ENCODE results near the gene BCAR1.
"Not testable (repeated sequence)": the region's sequence is repeated elsewhere in the genome, so short reads cannot be mapped to it uniquely, and the experiment has no call there.

Gene BCAR1

GRCh38 chr16:75216576-75216975 is 34.8 kb downstream of the BCAR1 start:
- no peaks in the 10 kb centered on the region for H3K9me3 ChIP-seq (ENCODE audit: control insufficient read depth in 5 of 5, low read length in 5 of 5)
- no peak overlapping the region for H3K4me3 ChIP-seq (ENCODE audit: low read depth in 1 of 5, low read length in 5 of 5)
- H3K9ac ChIP-seq (ENCODE audit: low read length in 5 of 5): no peak overlapping the region
- H3K4me1 ChIP-seq (ENCODE audit: control insufficient read depth in 5 of 5, insufficient read depth in 5 of 5, low read length in 5 of 5): no peaks in the 10 kb centered on the region
- H3K36me3 ChIP-seq (ENCODE audit: control insufficient read depth in 5 of 5, insufficient read depth in 5 of 5, low read length in 5 of 5): no peaks in the 10 kb centered on the region
- H3K27ac ChIP-seq (ENCODE audit: low read depth, low read length): no peak overlapping the region
- peaks cover 0 to 7% (median 0%) of the 10 kb centered on the region in 5 donors for H3K27me3 ChIP-seq (ENCODE audit: control insufficient read depth in 5 of 5, insufficient read depth in 4 of 5, low read length in 5 of 5)

GRCh38 chr16:75216127-75216526 is 35.3 kb downstream of the BCAR1 start:
- Histone ChIP-seq H3K4me1 (ENCODE audit: control insufficient read depth in 5 of 5, insufficient read depth in 5 of 5, low read length in 5 of 5) (no peaks in the 10 kb centered on the region), H3K36me3 (ENCODE audit: control insufficient read depth in 5 of 5, insufficient read depth in 5 of 5, low read length in 5 of 5) (no peaks in the 10 kb centered on the region), H3K9ac (ENCODE audit: low read length in 5 of 5) (no peak overlapping the region), H3K4me3 (ENCODE audit: low read depth in 1 of 5, low read length in 5 of 5) (no peak overlapping the region), H3K9me3 (ENCODE audit: control insufficient read depth in 5 of 5, low read length in 5 of 5) (no peaks in the 10 kb centered on the region), H3K27ac (ENCODE audit: low read depth, low read length) (no peak overlapping the region), H3K27me3 (ENCODE audit: control insufficient read depth in 5 of 5, insufficient read depth in 4 of 5, low read length in 5 of 5) (peaks cover 0 to 7% (median 0%) of the 10 kb centered on the region in 5 donors)

- not testable (repeated sequence) for H3K4me1 ChIP-seq (ENCODE audit: control insufficient read depth in 5 of 5, insufficient read depth in 5 of 5, low read length in 5 of 5); H3K27me3 ChIP-seq (ENCODE audit: control insufficient read depth in 5 of 5, insufficient read depth in 4 of 5, low read length in 5 of 5); H3K9me3 ChIP-seq (ENCODE audit: control insufficient read depth in 5 of 5, low read length in 5 of 5)
Observed at GRCh38 chr16:75211286-75211685, 40.1 kb downstream of the BCAR1 start.

GRCh38 chr16:75209944-75210343 is 41.5 kb downstream of the BCAR1 start:
- no peaks in the 10 kb centered on the region for H3K36me3 ChIP-seq (ENCODE audit: control insufficient read depth in 5 of 5, insufficient read depth in 5 of 5, low read length in 5 of 5)
- no peaks in the 10 kb centered on the region for H3K9me3 ChIP-seq (ENCODE audit: control insufficient read depth in 5 of 5, low read length in 5 of 5)
- no peak overlapping the region for H3K4me3 ChIP-seq (ENCODE audit: low read depth in 1 of 5, low read length in 5 of 5)
- no peaks in the 10 kb centered on the region for H3K4me1 ChIP-seq (ENCODE audit: control insufficient read depth in 5 of 5, insufficient read depth in 5 of 5, low read length in 5 of 5)
- no peak overlapping the region for H3K27ac ChIP-seq (ENCODE audit: low read depth, low read length)
- no peak overlapping the region for H3K9ac ChIP-seq (ENCODE audit: low read length in 5 of 5)
- H3K27me3 ChIP-seq (ENCODE audit: control insufficient read depth in 5 of 5, insufficient read depth in 4 of 5, low read length in 5 of 5): peaks cover 0 to 8% (median 3%) of the 10 kb centered on the region in 5 donors

More at GRCh38 chr16:75211286-75211685, 40.1 kb downstream of the BCAR1 start:
- H3K36me3 ChIP-seq (ENCODE audit: control insufficient read depth in 5 of 5, insufficient read depth in 5 of 5, low read length in 5 of 5); H3K4me3 ChIP-seq (ENCODE audit: low read depth in 1 of 5, low read length in 5 of 5); H3K27ac ChIP-seq (ENCODE audit: low read depth, low read length); H3K9ac ChIP-seq (ENCODE audit: low read length in 5 of 5): not testable (repeated sequence)

- H3K9ac ChIP-seq (ENCODE audit: low read length in 5 of 5); H3K4me1 ChIP-seq (ENCODE audit: control insufficient read depth in 5 of 5, insufficient read depth in 5 of 5, low read length in 5 of 5); H3K27me3 ChIP-seq (ENCODE audit: control insufficient read depth in 5 of 5, insufficient read depth in 4 of 5, low read length in 5 of 5); H3K4me3 ChIP-seq (ENCODE audit: low read depth in 1 of 5, low read length in 5 of 5); H3K27ac ChIP-seq (ENCODE audit: low read depth, low read length); H3K36me3 ChIP-seq (ENCODE audit: control insufficient read depth in 5 of 5, insufficient read depth in 5 of 5, low read length in 5 of 5); H3K9me3 ChIP-seq (ENCODE audit: control insufficient read depth in 5 of 5, low read length in 5 of 5): not testable (repeated sequence)
Observed at GRCh38 chr16:75209514-75209913, 41.9 kb downstream of the BCAR1 start.

- Histone ChIP-seq H3K36me3 (ENCODE audit: control insufficient read depth in 5 of 5, insufficient read depth in 5 of 5, low read length in 5 of 5) (no peaks in the 10 kb centered on the region), H3K9ac (ENCODE audit: low read length in 5 of 5) (no peak overlapping the region), H3K4me1 (ENCODE audit: control insufficient read depth in 5 of 5, insufficient read depth in 5 of 5, low read length in 5 of 5) (no peaks in the 10 kb centered on the region), H3K27me3 (ENCODE audit: control insufficient read depth in 5 of 5, insufficient read depth in 4 of 5, low read length in 5 of 5) (peaks cover 0 to 8% (median 3%) of the 10 kb centered on the region in 5 donors), H3K4me3 (ENCODE audit: low read depth in 1 of 5, low read length in 5 of 5) (no peak overlapping the region), H3K9me3 (ENCODE audit: control insufficient read depth in 5 of 5, low read length in 5 of 5) (no peaks in the 10 kb centered on the region), H3K27ac (ENCODE audit: low read depth, low read length) (no peak overlapping the region)
Observed at GRCh38 chr16:75208861-75209505, 42.4 kb downstream of the BCAR1 start.

GRCh38 chr16:75208242-75208825 is 43.1 kb downstream of the BCAR1 start:
- no peaks in the 10 kb centered on the region for H3K4me1 ChIP-seq (ENCODE audit: control insufficient read depth in 5 of 5, insufficient read depth in 5 of 5, low read length in 5 of 5)
- no peak overlapping the region for H3K4me3 ChIP-seq (ENCODE audit: low read depth in 1 of 5, low read length in 5 of 5)
- no peaks in the 10 kb centered on the region for H3K9me3 ChIP-seq (ENCODE audit: control insufficient read depth in 5 of 5, low read length in 5 of 5)
- H3K9ac ChIP-seq (ENCODE audit: low read length in 5 of 5): no peak overlapping the region
- no peaks in the 10 kb centered on the region for H3K36me3 ChIP-seq (ENCODE audit: control insufficient read depth in 5 of 5, insufficient read depth in 5 of 5, low read length in 5 of 5)
- H3K27ac ChIP-seq (ENCODE audit: low read depth, low read length): no peak overlapping the region
- H3K27me3 ChIP-seq (ENCODE audit: control insufficient read depth in 5 of 5, insufficient read depth in 4 of 5, low read length in 5 of 5): peaks cover 0 to 8% (median 2%) of the 10 kb centered on the region in 5 donors

- no peaks in the 10 kb centered on the region for H3K9me3 ChIP-seq (ENCODE audit: control insufficient read depth in 5 of 5, low read length in 5 of 5)
- no peaks in the 10 kb centered on the region for H3K36me3 ChIP-seq (ENCODE audit: control insufficient read depth in 5 of 5, insufficient read depth in 5 of 5, low read length in 5 of 5)
- H3K4me3 ChIP-seq (ENCODE audit: low read depth in 1 of 5, low read length in 5 of 5): no peak overlapping the region
Observed at GRCh38 chr16:75207831-75208230, 43.6 kb downstream of the BCAR1 start.

GRCh38 chr16:75206749-75207451 is 44.5 kb downstream of the BCAR1 start, which contains the start of gene CTRB2:
CTRB2 (minus strand) TSS chr16:75207161; CDS start chr16:75207141, 20 bp downstream.
- Histone ChIP-seq H3K27me3 (ENCODE audit: control insufficient read depth in 5 of 5, insufficient read depth in 4 of 5, low read length in 5 of 5) (peaks cover 0 to 5% (median 0%) of the 10 kb centered on the region in 5 donors), H3K4me3 (ENCODE audit: low read depth in 1 of 5, low read length in 5 of 5) (no peak within 1 kb of the TSS), H3K27ac (ENCODE audit: low read depth, low read length) (no peak within 1 kb of the TSS), H3K36me3 (ENCODE audit: control insufficient read depth in 5 of 5, insufficient read depth in 5 of 5, low read length in 5 of 5) (no peaks in the 10 kb centered on the region), H3K4me1 (ENCODE audit: control insufficient read depth in 5 of 5, insufficient read depth in 5 of 5, low read length in 5 of 5) (no peaks in the 10 kb centered on the region), H3K9ac (ENCODE audit: low read length in 5 of 5) (no peak within 1 kb of the TSS), H3K9me3 (ENCODE audit: control insufficient read depth in 5 of 5, low read length in 5 of 5) (no peaks in the 10 kb centered on the region)

More at GRCh38 chr16:75207831-75208230, 43.6 kb downstream of the BCAR1 start:
- Histone ChIP-seq H3K27ac (ENCODE audit: low read depth, low read length) (no peak overlapping the region), H3K27me3 (ENCODE audit: control insufficient read depth in 5 of 5, insufficient read depth in 4 of 5, low read length in 5 of 5) (peaks cover 0 to 8% (median 0%) of the 10 kb centered on the region in 5 donors), H3K4me1 (ENCODE audit: control insufficient read depth in 5 of 5, insufficient read depth in 5 of 5, low read length in 5 of 5) (no peaks in the 10 kb centered on the region), H3K9ac (ENCODE audit: low read length in 5 of 5) (no peak overlapping the region)
